ENCODE measurements around the gene RIMKLB.

GRCh38 chr12:8828257-8829124 lies 130.7 kb downstream of the RIMKLB start:
- no peak for TF ChIP-seq EZH2 (IDR thresholded peaks at IDR 0.05; ENCODE audit: insufficient read depth, poor library complexity, severe bottlenecking)
- TF ChIP-seq EZH2phosphoT487 (IDR thresholded peaks at IDR 0.05; ENCODE audit: insufficient read depth, low read depth): no peak
